ENCODE data around the gene TPGS1.
"Not testable (repeated sequence)": the region's sequence is repeated elsewhere in the genome, so short reads cannot be mapped to it uniquely, and the experiment has no call there.

Gene TPGS1

DNA sequence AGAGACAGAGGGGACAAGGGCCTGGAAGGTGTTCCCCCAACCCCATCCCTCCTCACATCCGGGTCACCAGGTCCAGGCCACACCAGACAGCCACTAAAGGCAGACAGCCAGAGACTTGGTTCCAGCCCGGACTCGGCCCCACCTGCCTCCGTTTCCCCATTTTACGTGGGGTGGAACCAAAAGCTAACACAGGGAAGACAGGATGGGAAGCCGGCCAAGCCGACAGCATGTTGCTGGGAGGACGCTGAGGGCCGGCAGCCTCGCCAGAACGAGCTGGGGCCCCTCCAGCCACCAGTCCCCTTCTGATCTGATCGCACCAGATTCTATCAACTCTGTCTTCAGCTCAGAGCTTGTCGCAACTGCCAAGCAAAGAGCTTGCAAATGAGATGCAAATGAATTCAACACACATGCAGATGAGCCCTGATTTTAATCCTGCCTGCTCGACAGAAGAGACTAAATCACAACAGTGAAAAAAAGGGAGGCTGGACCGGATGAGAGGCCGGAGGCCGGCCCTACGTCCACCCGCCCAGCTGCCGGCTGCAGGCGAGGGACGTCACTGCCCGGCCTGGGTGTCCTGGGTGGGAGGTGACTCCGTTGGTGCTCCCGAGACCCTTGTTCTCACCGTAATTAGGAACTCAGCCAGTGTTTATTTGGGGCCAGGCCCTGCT, 28.9 kb upstream of the TPGS1 start:
- no peak for DNase-seq

DNA sequence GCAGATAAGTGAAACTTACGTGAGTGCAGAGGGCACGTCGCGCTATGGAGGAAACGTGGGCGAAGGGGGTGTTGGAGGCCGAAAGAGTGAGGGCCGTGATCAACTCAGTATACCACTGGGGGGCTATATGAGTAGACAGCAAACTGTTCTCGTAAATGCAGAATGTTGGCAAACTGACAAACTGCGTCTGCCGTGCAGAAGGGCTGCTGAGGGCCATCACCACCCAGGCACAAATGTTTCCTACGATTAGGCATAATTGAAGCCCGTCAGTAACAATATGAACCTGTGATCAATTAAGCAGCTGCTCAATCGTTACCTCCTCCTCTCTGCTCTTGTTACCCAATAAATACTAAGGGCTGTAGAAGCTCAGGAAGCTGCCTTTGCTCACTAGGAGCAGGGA, 28.3 kb upstream of the TPGS1 start:
- no peak for DNase-seq

GRCh38 chr19:480016-480855, 27.1 kb upstream of the TPGS1 start:
- peak; percentile 56 for DNase-seq

GRCh38 chr19:481100-481499, 26.2 kb upstream of the TPGS1 start:
- not testable (repeated sequence) for DNase-seq

DNA sequence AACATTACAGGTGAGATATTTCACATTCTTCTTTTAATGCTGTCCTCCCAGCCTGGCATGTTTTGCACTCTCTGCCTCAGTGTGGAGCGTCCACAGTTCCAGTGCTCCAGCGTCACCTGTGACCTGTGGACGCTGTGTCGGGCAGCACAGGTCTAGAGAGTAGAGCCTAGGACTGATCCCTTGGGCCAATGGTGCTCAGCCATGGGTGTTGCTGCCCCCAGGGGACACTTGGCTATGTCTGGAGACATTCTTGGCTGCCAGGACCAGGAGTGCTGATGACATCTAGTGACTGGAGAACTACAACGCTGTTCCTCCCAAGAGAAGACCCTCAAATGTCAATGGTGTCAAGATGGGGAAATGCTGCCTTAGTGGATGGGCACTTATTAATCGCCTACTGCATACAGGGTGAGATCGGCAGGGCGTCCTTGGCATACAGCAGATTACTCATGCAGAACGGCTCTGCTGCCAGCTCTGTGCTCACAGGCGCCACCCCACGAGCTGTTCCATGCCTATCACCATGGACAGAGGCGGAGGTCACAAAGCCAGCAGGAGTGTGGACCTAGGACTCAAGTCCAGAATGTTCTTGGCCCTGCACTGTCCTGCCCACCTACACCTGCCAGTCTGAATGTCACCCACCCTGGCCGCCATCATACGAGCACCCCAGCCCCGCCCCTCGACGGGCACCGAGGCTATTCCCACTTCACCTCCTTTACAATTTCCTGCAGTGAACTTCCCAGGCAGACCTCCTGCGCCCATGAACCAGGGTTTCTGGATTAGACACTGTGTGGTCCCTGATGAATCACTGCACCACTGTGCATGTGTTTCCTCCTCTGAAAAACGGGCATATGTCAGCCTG, 24.9 kb upstream of the TPGS1 start:
- no peak for DNase-seq

GRCh38 chr19:483332-484072, 23.8 kb upstream of the TPGS1 start:
- DNase-seq: no peak

- DNase-seq: no peak
Measured at GRCh38 chr19:484494-484893, 22.8 kb upstream of the TPGS1 start.

DNA sequence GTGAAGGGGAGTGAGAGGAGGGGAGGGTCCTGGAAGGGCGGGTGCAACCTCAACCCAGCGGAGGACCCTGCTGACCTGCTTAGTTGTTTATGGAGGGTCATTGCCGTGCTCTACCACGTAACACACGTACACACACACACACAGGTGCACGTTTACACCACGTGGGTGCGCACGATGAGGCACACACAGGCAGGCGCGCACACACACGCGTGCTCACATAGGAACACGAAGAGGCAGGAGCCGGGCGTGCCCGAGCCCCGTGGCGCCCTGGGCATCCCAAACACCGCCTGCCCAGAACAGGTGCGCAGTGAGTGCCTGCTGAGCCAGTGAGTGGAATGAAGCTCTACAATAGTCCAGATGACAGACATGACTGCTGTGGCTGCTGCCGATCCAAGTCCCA, 22.2 kb upstream of the TPGS1 start:
- DNase-seq: no peak

GRCh38 chr19:485583-486236, 21.6 kb upstream of the TPGS1 start:
- DNase-seq: no peak

DNA sequence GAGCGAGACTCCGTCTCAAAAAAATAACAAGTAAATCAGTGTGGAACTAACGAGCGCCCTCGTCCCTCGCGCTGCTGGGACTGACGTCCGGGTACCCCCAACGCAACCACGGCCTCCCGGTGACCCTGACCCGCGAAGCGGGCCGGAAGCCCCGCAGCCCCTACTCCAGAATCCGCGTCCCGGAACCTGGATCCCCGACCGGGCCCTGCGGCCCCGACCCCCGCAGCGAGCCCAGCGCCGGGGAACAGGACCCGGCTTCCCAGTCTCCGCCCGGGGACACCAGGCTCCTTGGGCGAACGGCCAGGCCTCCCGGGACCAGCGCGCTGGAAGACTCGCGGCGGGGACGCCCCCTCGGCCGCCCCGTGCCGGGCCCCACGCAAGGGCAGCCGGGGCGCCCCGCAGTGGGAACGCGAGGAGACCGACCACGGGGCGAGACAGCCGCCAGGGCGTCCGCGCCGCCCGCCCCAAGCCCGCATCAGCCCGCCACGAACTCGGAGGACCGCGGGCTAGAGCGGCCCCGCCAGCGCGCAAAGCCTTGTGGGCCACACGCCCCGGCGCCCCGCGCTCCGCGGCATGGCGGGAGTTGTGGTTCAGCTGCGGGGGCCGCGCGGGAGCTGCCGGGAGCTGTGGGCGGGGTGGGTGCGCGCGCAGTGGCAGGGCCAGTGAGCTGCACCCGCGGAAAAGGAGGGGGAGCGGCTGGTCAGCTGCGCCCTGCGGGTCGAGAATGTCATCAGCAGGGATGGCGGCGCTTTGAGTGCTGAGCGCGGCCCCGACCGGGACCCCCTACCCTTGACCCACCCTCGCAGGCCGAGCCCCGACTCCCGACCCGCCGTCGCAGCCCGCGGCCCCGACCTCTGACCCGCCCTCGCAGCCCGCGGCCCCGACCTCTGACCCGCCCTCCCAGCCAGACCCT, 18.5 kb upstream of the TPGS1 start:
- DNase-seq: peak; percentile 91

- DNase-seq: no peak
Measured at GRCh38 chr19:489418-490196, 17.7 kb upstream of the TPGS1 start.

GRCh38 chr19:491146-491741, 16.1 kb upstream of the TPGS1 start:
- peak; percentile 52 for DNase-seq

- peak; percentile 55 for DNase-seq
Measured at GRCh38 chr19:492091-492531, 15.2 kb upstream of the TPGS1 start.

GRCh38 chr19:493391-494170, 13.7 kb upstream of the TPGS1 start:
- DNase-seq: no peak

GRCh38 chr19:494171-495080, 12.9 kb upstream of the TPGS1 start:
- no peak for DNase-seq

DNA sequence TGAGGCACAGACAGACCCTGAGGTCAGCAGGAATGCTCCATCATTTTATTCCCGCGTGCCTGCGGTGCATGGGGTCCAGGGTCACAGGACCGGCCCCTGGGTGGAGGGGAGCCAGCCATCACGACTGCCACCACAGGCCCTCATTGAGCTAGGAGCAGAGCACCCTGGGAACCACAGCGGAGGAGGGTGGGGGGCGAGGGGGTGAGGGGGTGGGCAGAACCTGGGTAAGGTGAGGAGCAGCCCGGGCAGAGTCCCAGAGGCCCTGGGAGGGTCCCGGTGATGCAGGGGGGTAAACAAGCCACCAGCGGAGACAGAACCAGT, 12.3 kb upstream of the TPGS1 start:
- no peak for DNase-seq

GRCh38 chr19:495402-496111, 11.7 kb upstream of the TPGS1 start:
- DNase-seq: peak; percentile 70

Measured in stimulated activated CD4-positive, alpha-beta T cell treated with anti-CD3 and anti-CD28 coated beads, Interleukin-1b, Interleukin-23, amount 100 ng/mL, for 48 hours (primary cell).